K562 (cell line): ENCODE data around the gene WNT16. TPM values are rescaled to one million over a fixed set of nuclear protein-coding genes. Genes with fewer than 3 reads are reported as not detected.
A peak's percentile ranks its signal among the peaks of the same experiment; 100 is the strongest.

Experiments used
- ATAC-seq: fragments of 200-7000 bp; cut with Tn5 transposase; 3 replicates; pipeline ENCODE4 v1.9.1; 2020; ENCODE audit warnings: moderate library complexity
- BruUV-seq: library from RNA; stranded (reverse); fragments of 400-500 nt; replicated peaks from 2 replicates; lab custom pipeline; 2021; lab: Mats Ljungman, UMichigan
- CTCF ChIA-PET: fragments of 300-600 bp; formaldehyde crosslinking; extraction: SDS; loops from one replicate; lab custom pipeline; 2021; ENCODE audit warnings: low intra/inter-chr PET ratio; lab: Yijun Ruan, JAX
- POLR2A ChIA-PET: fragments of 300-600, 350-650 bp; sonication (Branson Sonifier 250); formaldehyde crosslinking; extraction: SDS; loops from one replicate; lab custom pipeline; 2021; ENCODE audit warnings: antibody characterized with exemption, inconsistent platforms; lab: Yijun Ruan, JAX
- DNase-seq, 4 experiments: peaks; one replicate each; pipeline versions ENCODE4 v3.0.0 to v3.0.0-alpha.2; 2011 to 2018; ENCODE audit warnings: low spot score in 3 of 4, mixed read lengths in 3 of 4; ENCODE audit errors: extremely low read depth in 1 of 4
- FAIRE-seq: peaks from 2 replicates; lab custom pipeline; 2011; peaks lifted over from hg19 to GRCh38; lab: Jason Lieb, UNC
- H2AFZ ChIP-seq: 2 replicates; pipeline ENCODE4 v1.6.0; 2011; ENCODE audit warnings: low read depth, low read length, control low read depth, inconsistent platforms
- H3K27ac ChIP-seq: fragments of 200-600 bp; 3 replicates; pipeline ENCODE4 v1.8.0; 2011; ENCODE audit warnings: low read depth, mild to moderate bottlenecking, control low read depth, inconsistent platforms, low read length, moderate library complexity, mixed read lengths; ENCODE audit errors: extremely low read depth
- H3K27me3 ChIP-seq, 2 experiments: fragments of 300-600 bp in 1 of 2; 2 replicates in 1 of 2; 3 replicates in 1 of 2; pipeline versions ENCODE4 v1.6.0 to v1.8.0; 2011; ENCODE audit warnings: inconsistent platforms in 2 of 2, low read length in 2 of 2, mild to moderate bottlenecking in 1 of 2, mixed read lengths in 1 of 2, moderate library complexity in 1 of 2; ENCODE audit not compliant: control insufficient read depth in 2 of 2, insufficient read depth in 2 of 2
- H3K36me3 ChIP-seq: fragments of 300-600 bp; 3 replicates; pipeline ENCODE4 v1.8.0; 2011; ENCODE audit warnings: mild to moderate bottlenecking, low read length, inconsistent platforms; ENCODE audit not compliant: control insufficient read depth, insufficient read depth
- H3K4me1 ChIP-seq, 2 experiments: fragments of 200-600 bp in 1 of 2; replicated peaks in 1 of 2; 2 replicates in 1 of 2; 3 replicates in 1 of 2; pipeline versions ENCODE4 v1.5.1 to v1.8.0; 2011; ENCODE audit warnings: inconsistent platforms in 2 of 2, low read length in 2 of 2, mild to moderate bottlenecking in 1 of 2, mixed read lengths in 1 of 2, moderate library complexity in 1 of 2; ENCODE audit not compliant: control insufficient read depth in 2 of 2, insufficient read depth in 2 of 2
- H3K4me2 ChIP-seq: 2 replicates; pipeline ENCODE4 v1.6.1; 2011; ENCODE audit warnings: low read length, control low read depth, inconsistent platforms, mixed read lengths; ENCODE audit not compliant: insufficient read depth
- H3K4me3 ChIP-seq: fragments of 200-600 bp; sonication (generic), shearing (Covaris generic); 2 replicates; pipeline ENCODE4 v1.5.1; 2016; ENCODE audit warnings: control low read depth, inconsistent platforms
- H3K79me2 ChIP-seq: fragments of 200-600 bp; 3 replicates; pipeline ENCODE4 v1.8.0; 2011; ENCODE audit warnings: low read length, inconsistent platforms; ENCODE audit not compliant: control insufficient read depth, insufficient read depth
- H3K9ac ChIP-seq, 2 experiments: 2 replicates each; pipeline versions ENCODE4 v1.6.0 to v1.6.1; 2011; ENCODE audit warnings: low read depth in 2 of 2, low read length in 2 of 2, control low read depth in 1 of 2, inconsistent platforms in 1 of 2, mild to moderate bottlenecking in 1 of 2, mixed read lengths in 1 of 2; ENCODE audit not compliant: insufficient read depth in 1 of 2
- H3K9me1 ChIP-seq: one replicate; pipeline ENCODE4 v1.6.0; 2011; ENCODE audit warnings: inconsistent platforms, mild to moderate bottlenecking, low read length, moderate library complexity; ENCODE audit not compliant: control insufficient read depth, insufficient read depth
- H3K9me3 ChIP-seq: replicated peaks from 2 replicates; pipeline ENCODE4 v1.5.1; 2011; ENCODE audit warnings: low read depth, low read length, inconsistent platforms; ENCODE audit not compliant: control insufficient read depth, insufficient read depth
- H4K20me1 ChIP-seq: replicated peaks from 2 replicates; pipeline ENCODE4 v1.6.1; 2011; ENCODE audit warnings: low read length, inconsistent platforms, mixed read lengths; ENCODE audit not compliant: control insufficient read depth, insufficient read depth
- BRF1 ChIP-seq: IDR thresholded peaks from 3 replicates; pipeline ENCODE4 v1.6.1; 2011; ENCODE audit warnings: borderline replicate concordance, mild to moderate bottlenecking; ENCODE audit not compliant: insufficient read length; ENCODE audit errors: extremely low read depth
- CSDE1 ChIP-seq, 2 experiments: fragments of 450-650 bp; IDR thresholded peaks; 2 replicates each; pipeline ENCODE4 v1.6.1; 2016; ENCODE audit warnings: mild to moderate bottlenecking in 1 of 2
- ETV5 ChIP-seq: sonication (generic); formaldehyde crosslinking; IDR thresholded peaks from 2 replicates; pipeline ENCODE4 v1.4.0; 2020; ENCODE audit warnings: low read depth, mild to moderate bottlenecking, missing genetic modification reagents
- HNRNPUL1 ChIP-seq: fragments of 200-400 bp; formaldehyde crosslinking; IDR thresholded peaks from 2 replicates; pipeline ENCODE4 v1.6.1; 2017; ENCODE audit warnings: low read length
- MCM3 ChIP-seq: fragments of 450-650 bp; IDR thresholded peaks from 2 replicates; pipeline ENCODE4 v1.6.1; 2016
- NFE2 ChIP-seq: IDR thresholded peaks from 2 replicates; pipeline ENCODE4 v1.6.1; 2014; ENCODE audit warnings: antibody characterized with exemption, low read depth
- OTX1 ChIP-seq: fragments of 450-650 bp; formaldehyde crosslinking; IDR thresholded peaks from 2 replicates; pipeline ENCODE4 v1.4.0; 2022; ENCODE audit warnings: mild to moderate bottlenecking
- RBM22 ChIP-seq: fragments of 200-400 bp; formaldehyde crosslinking; IDR thresholded peaks from 2 replicates; pipeline ENCODE4 v1.6.1; 2018; ENCODE audit warnings: low read length, low read depth; ENCODE audit not compliant: poor library complexity, severe bottlenecking
- TAF7 ChIP-seq: fragments of 450-650 bp; IDR thresholded peaks from 2 replicates; pipeline ENCODE4 v1.6.1; 2016; ENCODE audit warnings: missing genetic modification characterization, missing compliant biosample characterization
- TARDBP ChIP-seq: fragments of 450-650 bp; IDR thresholded peaks from 2 replicates; pipeline ENCODE4 v1.6.1; 2016
- WGBS: fragments of 100-300 bp; shearing (Covaris generic); methylation state at CpG from one replicate; pipeline ENCODE4 v1.1.6; 2016; ENCODE audit warnings: low coverage, mixed read lengths; ENCODE audit not compliant: insufficient coverage; ENCODE audit errors: missing lambda C conversion rate; 5-methylcytosine and 5-hydroxymethylcytosine counted together
- in situ Hi-C: fragments of 300-500 bp; cut with MboI; formaldehyde crosslinking; loops from 4 replicates; pipeline ENCODE4 v1.15.0; 2018; ENCODE audit warnings: inconsistent platforms, mixed read lengths
- intact Hi-C: fragments of 100-400 bp; cut with micrococcal nuclease; formaldehyde crosslinking; loops from 2 replicates; pipeline ENCODE4 v1.14.2; 2022
- polyA plus RNA-seq, 8 experiments: library from polyadenylated mRNA; depleted of rRNA in 4 of 8; stranded (reverse) in 5 of 8; unstranded in 3 of 8; fragments of >200 nt; fragmentation: Nextera tagmentation in 2 of 8; fragmentation: Illumina TruSeq in 1 of 8; extraction: Ambion mirVana in 2 of 8; extraction: Trizol in 1 of 8; gene quantifications; 2 replicates each; pipeline versions ENCODE4 v1.2.1 to v1.2.3, GENCODE V29; 2011 to 2014; ENCODE audit warnings: inconsistent platforms in 1 of 8, missing spikeins in 1 of 8
- total RNA-seq, 7 experiments: library from RNA; depleted of rRNA in 6 of 7; stranded (reverse); fragments of >200 nt in 6 of 7; fragmentation: Illumina TruSeq in 2 of 7; extraction: Trizol in 2 of 7; gene quantifications; 2 replicates each; pipeline versions ENCODE4 v1.2.1 to v1.2.3, GENCODE V29; 2011 to 2021; ENCODE audit warnings: low replicate concordance in 1 of 7

Gene WNT16
- total and polyA plus RNA-seq, 9 of the 15 experiments (the other 6 are each of a cell fraction or from before 2014, with no cell fraction given): 0.06 to 0.07 TPM; not detected in 7

- in situ Hi-C loops (no loop called here), intact Hi-C loops (no loop called here)
- no peak for ATAC-seq
- Histone ChIP-seq H3K27me3 (no peaks in the 10 kb centered on the region), H3K4me2 (no peak overlapping the region), H3K27ac (no peak overlapping the region), H4K20me1 (no peaks in the 10 kb centered on the region), H3K9me3 (peaks cover 16% of the 10 kb centered on the region), H2AFZ (no peak overlapping the region), H3K79me2 (no peaks in the 10 kb centered on the region), H3K9me1 (no peaks in the 10 kb centered on the region), H3K9ac (no peak overlapping the region), H3K4me3 (no peak overlapping the region), H3K4me1 (peaks cover 0 to 12% of the 10 kb centered on the region in 2 experiments; a peak in 2 of 5 replicates), H3K36me3 (peaks cover 98% of the 10 kb centered on the region)
- ChIA-PET CTCF (no interaction called here), POLR2A (interaction anchor here (1.6 kb wide), 1 partner anchor 11 kb away, joined by 3 read pairs; no protein-coding TSS in a partner anchor)
- FAIRE-seq: no peak
- BruUV-seq: no TSS peak
- TF ChIP-seq NFE2: no peak
- peak; percentile 18 for TF ChIP-seq RBM22
- DNase-seq: no peak
- WGBS: 97% methylated on average over 4 of the region's 4 CpGs
These were observed 49.0 kb upstream of the WNT16 start for GRCh38 chr7:121279822-121280221.

- H3K4me1 ChIP-seq: peaks cover 0 to 12% of the 10 kb centered on the region in 2 experiments; a peak in 2 of 5 replicates
- peaks cover 99% of the 10 kb centered on the region for H3K36me3 ChIP-seq
- TF ChIP-seq TAF7 (tag) (no peak), HNRNPUL1 (no peak), OTX1 (CRISPR knock-in tag) (no peak), BRF1 (no peak), ETV5 (no peak), CSDE1 (IDR thresholded peaks at IDR 0.05) (no peak), TARDBP (no peak), MCM3 (no peak)
- no peak overlapping the region for H3K4me3 ChIP-seq
- no peak overlapping the region for H3K4me2 ChIP-seq
- peaks cover 16% of the 10 kb centered on the region for H3K9me3 ChIP-seq
- ATAC-seq: no peak
- no peak for DNase-seq
- ChIA-PET POLR2A (no interaction called here), CTCF (no interaction called here)
- in situ Hi-C loops (no loop called here), intact Hi-C loops (no loop called here)
- H2AFZ ChIP-seq: no peak overlapping the region
- H3K27me3 ChIP-seq: no peaks in the 10 kb centered on the region
- WGBS: 87% methylated on average over 1 of the region's 1 CpG
- no peaks in the 10 kb centered on the region for H3K79me2 ChIP-seq
- H3K9me1 ChIP-seq: no peaks in the 10 kb centered on the region
- no TSS peak for BruUV-seq
- H4K20me1 ChIP-seq: no peaks in the 10 kb centered on the region
- no peak for FAIRE-seq
- no peak overlapping the region for H3K27ac ChIP-seq
- no peak overlapping the region for H3K9ac ChIP-seq
These were observed 48.1 kb upstream of the WNT16 start for GRCh38 chr7:121280656-121281055.
